K562 (cell line): ENCODE measurements around the gene KIAA0825. TPM values are rescaled to one million over a fixed set of nuclear protein-coding genes. Genes with fewer than 3 reads are reported as not detected.

Experiments
- ATAC-seq: fragments of 200-7000 bp; cut with Tn5 transposase; 3 replicates; pipeline ENCODE4 v1.9.1; 2020; ENCODE audit warnings: moderate library complexity
- BruUV-seq: library from RNA; stranded (reverse); fragments of 400-500 nt; replicated peaks from 2 replicates; lab custom pipeline; 2021; lab: Mats Ljungman, UMichigan
- CTCF ChIA-PET: fragments of 300-600 bp; formaldehyde crosslinking; extraction: SDS; loops from one replicate; lab custom pipeline; 2021; ENCODE audit warnings: low intra/inter-chr PET ratio; lab: Yijun Ruan, JAX
- POLR2A ChIA-PET: fragments of 300-600, 350-650 bp; sonication (Branson Sonifier 250); formaldehyde crosslinking; extraction: SDS; loops from one replicate; lab custom pipeline; 2021; ENCODE audit warnings: antibody characterized with exemption, inconsistent platforms; lab: Yijun Ruan, JAX
- DNase-seq, 4 experiments: peaks; one replicate each; pipeline versions ENCODE4 v3.0.0 to v3.0.0-alpha.2; 2011 to 2018; ENCODE audit warnings: low spot score in 3 of 4, mixed read lengths in 3 of 4; ENCODE audit errors: extremely low read depth in 1 of 4
- FAIRE-seq: peaks from 2 replicates; lab custom pipeline; 2011; peaks lifted over from hg19 to GRCh38; lab: Jason Lieb, UNC
- H2AFZ ChIP-seq: 2 replicates; pipeline ENCODE4 v1.6.0; 2011; ENCODE audit warnings: low read depth, low read length, control low read depth, inconsistent platforms
- H3K27ac ChIP-seq: fragments of 200-600 bp; 3 replicates; pipeline ENCODE4 v1.8.0; 2011; ENCODE audit warnings: low read depth, mild to moderate bottlenecking, control low read depth, inconsistent platforms, low read length, moderate library complexity, mixed read lengths; ENCODE audit errors: extremely low read depth
- H3K27me3 ChIP-seq, 2 experiments: fragments of 300-600 bp in 1 of 2; 2 replicates in 1 of 2; 3 replicates in 1 of 2; pipeline versions ENCODE4 v1.6.0 to v1.8.0; 2011; ENCODE audit warnings: inconsistent platforms in 2 of 2, low read length in 2 of 2, mild to moderate bottlenecking in 1 of 2, mixed read lengths in 1 of 2, moderate library complexity in 1 of 2; ENCODE audit not compliant: control insufficient read depth in 2 of 2, insufficient read depth in 2 of 2
- H3K36me3 ChIP-seq: fragments of 300-600 bp; 3 replicates; pipeline ENCODE4 v1.8.0; 2011; ENCODE audit warnings: mild to moderate bottlenecking, low read length, inconsistent platforms; ENCODE audit not compliant: control insufficient read depth, insufficient read depth
- H3K4me1 ChIP-seq, 2 experiments: fragments of 200-600 bp in 1 of 2; replicated peaks in 1 of 2; 2 replicates in 1 of 2; 3 replicates in 1 of 2; pipeline versions ENCODE4 v1.5.1 to v1.8.0; 2011; ENCODE audit warnings: inconsistent platforms in 2 of 2, low read length in 2 of 2, mild to moderate bottlenecking in 1 of 2, mixed read lengths in 1 of 2, moderate library complexity in 1 of 2; ENCODE audit not compliant: control insufficient read depth in 2 of 2, insufficient read depth in 2 of 2
- H3K4me2 ChIP-seq: 2 replicates; pipeline ENCODE4 v1.6.1; 2011; ENCODE audit warnings: low read length, control low read depth, inconsistent platforms, mixed read lengths; ENCODE audit not compliant: insufficient read depth
- H3K4me3 ChIP-seq: fragments of 200-600 bp; sonication (generic), shearing (Covaris generic); 2 replicates; pipeline ENCODE4 v1.5.1; 2016; ENCODE audit warnings: control low read depth, inconsistent platforms
- H3K79me2 ChIP-seq: fragments of 200-600 bp; 3 replicates; pipeline ENCODE4 v1.8.0; 2011; ENCODE audit warnings: low read length, inconsistent platforms; ENCODE audit not compliant: control insufficient read depth, insufficient read depth
- H3K9ac ChIP-seq, 2 experiments: 2 replicates each; pipeline versions ENCODE4 v1.6.0 to v1.6.1; 2011; ENCODE audit warnings: low read depth in 2 of 2, low read length in 2 of 2, control low read depth in 1 of 2, inconsistent platforms in 1 of 2, mild to moderate bottlenecking in 1 of 2, mixed read lengths in 1 of 2; ENCODE audit not compliant: insufficient read depth in 1 of 2
- H3K9me1 ChIP-seq: one replicate; pipeline ENCODE4 v1.6.0; 2011; ENCODE audit warnings: inconsistent platforms, mild to moderate bottlenecking, low read length, moderate library complexity; ENCODE audit not compliant: control insufficient read depth, insufficient read depth
- H3K9me3 ChIP-seq: replicated peaks from 2 replicates; pipeline ENCODE4 v1.5.1; 2011; ENCODE audit warnings: low read depth, low read length, inconsistent platforms; ENCODE audit not compliant: control insufficient read depth, insufficient read depth
- H4K20me1 ChIP-seq: replicated peaks from 2 replicates; pipeline ENCODE4 v1.6.1; 2011; ENCODE audit warnings: low read length, inconsistent platforms, mixed read lengths; ENCODE audit not compliant: control insufficient read depth, insufficient read depth
- MCM2 ChIP-seq: fragments of 450-650 bp; IDR thresholded peaks from 2 replicates; pipeline ENCODE4 v1.6.1; 2017; ENCODE audit warnings: low read depth, mild to moderate bottlenecking
- SLC30A9 ChIP-seq: fragments of 250-450 bp; sonication (Bioruptor Pico); IDR thresholded peaks from 2 replicates; pipeline ENCODE4 v1.8.0; 2022; ENCODE audit warnings: mild to moderate bottlenecking, moderate library complexity
- SRSF1 ChIP-seq: fragments of 200-400 bp; formaldehyde crosslinking; IDR thresholded peaks from 2 replicates; pipeline ENCODE4 v1.6.1; 2017; ENCODE audit warnings: mild to moderate bottlenecking, low read depth, low read length, moderate library complexity
- ZNF197 ChIP-seq: fragments of 200-800 bp; sonication (Bioruptor generic); IDR thresholded peaks from 2 replicates; pipeline ENCODE4 v1.6.1; 2016; ENCODE audit warnings: low read depth, missing genetic modification characterization, missing compliant biosample characterization
- ZNF431 ChIP-seq: sonication (generic); formaldehyde crosslinking; IDR thresholded peaks from 2 replicates; pipeline ENCODE4 v1.8.0; 2022; ENCODE audit warnings: mild to moderate bottlenecking, missing genetic modification reagents
- WGBS: fragments of 100-300 bp; shearing (Covaris generic); methylation state at CpG from one replicate; pipeline ENCODE4 v1.1.6; 2016; ENCODE audit warnings: low coverage, mixed read lengths; ENCODE audit not compliant: insufficient coverage; ENCODE audit errors: missing lambda C conversion rate; 5-methylcytosine and 5-hydroxymethylcytosine counted together
- in situ Hi-C: fragments of 300-500 bp; cut with MboI; formaldehyde crosslinking; loops from 4 replicates; pipeline ENCODE4 v1.15.0; 2018; ENCODE audit warnings: inconsistent platforms, mixed read lengths
- intact Hi-C: fragments of 100-400 bp; cut with micrococcal nuclease; formaldehyde crosslinking; loops from 2 replicates; pipeline ENCODE4 v1.14.2; 2022
- polyA plus RNA-seq, 8 experiments: library from polyadenylated mRNA; depleted of rRNA in 4 of 8; stranded (reverse) in 5 of 8; unstranded in 3 of 8; fragments of >200 nt; fragmentation: Nextera tagmentation in 2 of 8; fragmentation: Illumina TruSeq in 1 of 8; extraction: Ambion mirVana in 2 of 8; extraction: Trizol in 1 of 8; gene quantifications; 2 replicates each; pipeline versions ENCODE4 v1.2.1 to v1.2.3, GENCODE V29; 2011 to 2014; ENCODE audit warnings: inconsistent platforms in 1 of 8, missing spikeins in 1 of 8
- total RNA-seq, 7 experiments: library from RNA; depleted of rRNA in 6 of 7; stranded (reverse); fragments of >200 nt in 6 of 7; fragmentation: Illumina TruSeq in 2 of 7; extraction: Trizol in 2 of 7; gene quantifications; 2 replicates each; pipeline versions ENCODE4 v1.2.1 to v1.2.3, GENCODE V29; 2011 to 2021; ENCODE audit warnings: low replicate concordance in 1 of 7
- TF ChIP-seq, protein P1 (sequence below): fragments of 450-650 bp; IDR thresholded peaks from 2 replicates; pipeline ENCODE4 v1.7.0; 2016; ENCODE audit warnings: borderline replicate concordance
- TF ChIP-seq, protein P2 (sequence below): fragments of 150-350 bp; conservative IDR thresholded peaks from 2 replicates; pipeline ENCODE4 v1.6.1; 2014; ENCODE audit warnings: low read length

KIAA0825 gene
- total and polyA plus RNA-seq, 9 of the 15 experiments (the other 6 are each of a cell fraction or from before 2014, with no cell fraction given), result 0.05 to 0.36 (median 0.16) TPM; not detected in 1

DNA sequence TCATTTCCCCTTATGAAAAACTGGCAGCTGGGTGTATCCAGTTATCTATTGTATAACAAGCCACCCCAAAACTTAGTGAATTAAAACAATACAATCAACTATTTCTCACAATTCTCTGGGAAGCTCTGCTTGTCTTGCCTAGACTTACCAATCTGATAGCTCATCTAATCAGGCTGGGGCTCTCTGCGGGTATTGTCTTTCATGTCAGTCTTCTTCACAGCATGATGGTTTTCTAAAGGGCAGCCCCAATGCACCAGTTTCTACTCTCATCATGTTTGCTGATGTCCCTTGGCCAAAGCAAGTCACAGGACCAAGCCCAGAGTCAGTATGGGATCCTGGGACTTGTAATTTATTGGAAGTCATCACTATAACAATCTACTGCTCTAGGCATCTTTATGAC is 433.5 kb downstream of the KIAA0825 start:
- CTCF ChIA-PET, result no interaction called here

More for the DNA sequence above, 433.5 kb downstream of the KIAA0825 start:
- no peaks in the 10 kb centered on the region for H3K27me3 ChIP-seq
- ATAC-seq (no peak), FAIRE-seq (no peak), DNase-seq (no peak)
- H2AFZ ChIP-seq, result no peak overlapping the region
- H3K4me3 ChIP-seq, result no peak overlapping the region
- no peak overlapping the region for H3K27ac ChIP-seq
- no peaks in the 10 kb centered on the region for H3K9me3 ChIP-seq
- no peaks in the 10 kb centered on the region for H3K4me1 ChIP-seq
- H3K9ac ChIP-seq, result no peak overlapping the region
- WGBS, result 0% methylated on average over 1 of the region's 1 CpG
- no peaks in the 10 kb centered on the region for H3K9me1 ChIP-seq
- no peaks in the 10 kb centered on the region for H3K36me3 ChIP-seq
- BruUV-seq, result no TSS peak
- intact Hi-C loops, result no loop called here
- no peak overlapping the region for H3K4me2 ChIP-seq
- no peaks in the 10 kb centered on the region for H3K79me2 ChIP-seq
- TF ChIP-seq SRSF1, result no peak
- TF ChIP-seq ZNF431 (CRISPR knock-in tag), result no peak
- TF ChIP-seq, protein P1, sequence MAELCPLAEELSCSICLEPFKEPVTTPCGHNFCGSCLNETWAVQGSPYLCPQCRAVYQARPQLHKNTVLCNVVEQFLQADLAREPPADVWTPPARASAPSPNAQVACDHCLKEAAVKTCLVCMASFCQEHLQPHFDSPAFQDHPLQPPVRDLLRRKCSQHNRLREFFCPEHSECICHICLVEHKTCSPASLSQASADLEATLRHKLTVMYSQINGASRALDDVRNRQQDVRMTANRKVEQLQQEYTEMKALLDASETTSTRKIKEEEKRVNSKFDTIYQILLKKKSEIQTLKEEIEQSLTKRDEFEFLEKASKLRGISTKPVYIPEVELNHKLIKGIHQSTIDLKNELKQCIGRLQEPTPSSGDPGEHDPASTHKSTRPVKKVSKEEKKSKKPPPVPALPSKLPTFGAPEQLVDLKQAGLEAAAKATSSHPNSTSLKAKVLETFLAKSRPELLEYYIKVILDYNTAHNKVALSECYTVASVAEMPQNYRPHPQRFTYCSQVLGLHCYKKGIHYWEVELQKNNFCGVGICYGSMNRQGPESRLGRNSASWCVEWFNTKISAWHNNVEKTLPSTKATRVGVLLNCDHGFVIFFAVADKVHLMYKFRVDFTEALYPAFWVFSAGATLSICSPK, result no peak
- no peak for TF ChIP-seq SLC30A9 (CRISPR knock-in tag)
- no peak for TF ChIP-seq ZNF197
- TF ChIP-seq, protein P2, sequence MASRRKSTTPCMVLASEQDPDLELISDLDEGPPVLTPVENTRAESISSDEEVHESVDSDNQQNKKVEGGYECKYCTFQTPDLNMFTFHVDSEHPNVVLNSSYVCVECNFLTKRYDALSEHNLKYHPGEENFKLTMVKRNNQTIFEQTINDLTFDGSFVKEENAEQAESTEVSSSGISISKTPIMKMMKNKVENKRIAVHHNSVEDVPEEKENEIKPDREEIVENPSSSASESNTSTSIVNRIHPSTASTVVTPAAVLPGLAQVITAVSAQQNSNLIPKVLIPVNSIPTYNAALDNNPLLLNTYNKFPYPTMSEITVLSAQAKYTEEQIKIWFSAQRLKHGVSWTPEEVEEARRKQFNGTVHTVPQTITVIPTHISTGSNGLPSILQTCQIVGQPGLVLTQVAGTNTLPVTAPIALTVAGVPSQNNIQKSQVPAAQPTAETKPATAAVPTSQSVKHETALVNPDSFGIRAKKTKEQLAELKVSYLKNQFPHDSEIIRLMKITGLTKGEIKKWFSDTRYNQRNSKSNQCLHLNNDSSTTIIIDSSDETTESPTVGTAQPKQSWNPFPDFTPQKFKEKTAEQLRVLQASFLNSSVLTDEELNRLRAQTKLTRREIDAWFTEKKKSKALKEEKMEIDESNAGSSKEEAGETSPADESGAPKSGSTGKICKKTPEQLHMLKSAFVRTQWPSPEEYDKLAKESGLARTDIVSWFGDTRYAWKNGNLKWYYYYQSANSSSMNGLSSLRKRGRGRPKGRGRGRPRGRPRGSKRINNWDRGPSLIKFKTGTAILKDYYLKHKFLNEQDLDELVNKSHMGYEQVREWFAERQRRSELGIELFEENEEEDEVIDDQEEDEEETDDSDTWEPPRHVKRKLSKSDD, result no peak
- no peak for TF ChIP-seq MCM2
- H4K20me1 ChIP-seq, result no peaks in the 10 kb centered on the region
- in situ Hi-C loops, result no loop called here
- POLR2A ChIA-PET, result no interaction called here
